Activated naive CD4-positive, alpha-beta T cell treated with Interleukin-2 at 50 U/mL for 16 hours (primary cell): ENCODE measurements around the gene TRPV2.

Source experiments
- DNase-seq: peaks from one replicate; pipeline ENCODE4 v3.0.0-alpha.2; 2020

TRPV2 gene

DNA sequence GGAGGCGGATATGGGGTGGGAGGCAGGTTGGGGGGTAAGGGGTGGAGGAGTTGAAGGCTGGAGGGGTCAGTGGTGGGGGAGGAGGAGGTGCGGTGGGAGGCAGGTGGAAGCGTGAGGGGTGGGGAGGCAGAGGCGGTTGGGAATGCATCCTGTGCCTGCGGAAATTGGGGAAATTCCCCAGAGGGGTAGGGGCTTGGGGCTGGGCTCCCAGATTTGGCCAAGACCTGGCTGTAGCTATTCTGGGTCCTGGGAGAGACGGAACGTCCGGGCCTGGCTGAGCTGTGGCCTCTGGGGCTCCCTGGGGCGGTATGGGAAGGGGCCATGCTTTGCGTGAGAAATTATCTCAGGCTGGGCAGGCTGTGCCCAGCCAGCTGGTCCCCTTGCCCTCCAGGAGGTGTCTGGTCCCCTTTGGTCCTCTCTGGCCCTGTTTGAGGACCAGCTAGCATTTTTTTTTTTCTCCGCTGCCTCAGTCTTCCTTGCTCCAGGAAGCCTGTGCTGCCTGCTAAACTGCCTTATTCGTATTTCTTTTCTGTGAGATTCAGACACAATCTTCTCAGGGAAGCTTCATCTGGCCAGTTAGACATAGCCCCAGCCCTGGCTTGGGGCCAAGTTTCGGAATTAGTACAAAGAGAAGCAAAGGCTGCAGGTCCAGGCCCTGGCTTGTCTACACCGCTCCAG lies 7.3 kb upstream of the TRPV2 start:
- DNase-seq = no peak

DNA sequence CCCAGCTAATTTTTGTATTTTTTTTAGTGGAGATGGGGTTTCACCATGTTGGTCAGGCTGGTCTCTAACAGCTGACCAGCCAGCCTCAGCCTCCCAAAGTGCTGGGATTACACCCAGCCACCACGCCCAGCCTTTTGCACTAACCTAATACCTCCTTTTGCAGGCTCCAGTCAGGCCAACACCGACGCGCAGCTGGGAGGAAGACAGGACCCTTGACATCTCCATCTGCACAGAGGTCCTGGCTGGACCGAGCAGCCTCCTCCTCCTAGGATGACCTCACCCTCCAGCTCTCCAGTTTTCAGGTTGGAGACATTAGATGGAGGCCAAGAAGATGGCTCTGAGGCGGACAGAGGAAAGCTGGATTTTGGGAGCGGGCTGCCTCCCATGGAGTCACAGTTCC lies 2.0 kb downstream of the TRPV2 start:
- DNase-seq = no peak

DNA sequence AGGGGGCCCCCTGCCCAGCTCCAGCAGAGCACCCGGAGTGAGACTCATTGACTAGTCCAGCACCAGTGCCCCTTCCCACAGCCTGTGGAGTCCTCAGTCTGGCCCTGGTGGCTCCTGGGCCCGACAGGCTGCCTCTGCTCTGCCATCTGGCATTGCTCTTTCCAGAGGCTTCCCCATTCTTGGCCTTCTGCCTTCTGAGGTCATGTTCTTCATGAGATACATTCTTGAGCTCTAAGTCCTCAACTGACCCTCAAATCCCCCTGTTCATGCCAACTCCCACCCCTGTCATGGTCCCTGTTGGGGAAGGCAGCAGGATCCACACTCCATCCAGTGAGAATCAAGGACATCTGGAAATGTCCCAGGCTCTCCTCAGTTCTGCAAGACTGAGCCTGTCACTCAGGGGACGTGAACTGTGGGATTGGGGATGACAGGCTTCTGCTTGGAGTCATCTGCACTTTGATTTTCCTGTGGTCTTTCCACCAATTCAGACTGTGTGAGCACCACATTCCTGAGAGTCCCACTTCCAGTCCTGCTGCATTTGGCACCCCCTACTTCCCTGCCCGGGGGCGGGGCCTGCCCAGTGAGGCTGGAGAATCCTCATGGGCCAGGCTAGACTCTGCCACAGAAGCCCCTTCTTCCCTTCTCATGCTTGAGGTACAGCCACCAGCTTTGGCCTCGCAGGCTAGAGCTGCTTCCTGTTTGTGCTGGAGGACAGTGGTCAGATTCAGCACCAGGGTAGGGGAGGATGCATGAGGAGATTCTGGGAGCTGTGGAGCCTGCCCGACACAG lies 2.7 kb downstream of the TRPV2 start:
- DNase-seq = no peak

DNA sequence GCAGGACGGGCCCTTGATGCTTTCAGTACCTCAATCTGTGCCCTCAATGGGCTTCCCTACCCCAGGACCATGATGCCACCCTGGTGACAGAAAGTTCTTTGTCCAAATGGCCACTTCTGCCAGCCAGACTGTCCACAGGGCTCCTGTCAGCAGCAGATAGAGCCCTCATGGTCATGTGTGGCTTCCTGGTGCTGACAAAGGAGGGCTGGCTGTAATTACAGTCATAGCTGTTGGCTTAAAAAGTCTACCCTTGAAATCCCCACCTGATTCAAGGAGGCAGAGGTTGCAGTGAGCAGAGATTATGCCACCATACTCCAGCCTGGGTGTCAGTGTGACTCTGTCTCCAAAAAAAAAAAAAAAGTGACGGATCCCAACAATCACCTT lies 3.3 kb downstream of the TRPV2 start:
- DNase-seq = no peak

DNA sequence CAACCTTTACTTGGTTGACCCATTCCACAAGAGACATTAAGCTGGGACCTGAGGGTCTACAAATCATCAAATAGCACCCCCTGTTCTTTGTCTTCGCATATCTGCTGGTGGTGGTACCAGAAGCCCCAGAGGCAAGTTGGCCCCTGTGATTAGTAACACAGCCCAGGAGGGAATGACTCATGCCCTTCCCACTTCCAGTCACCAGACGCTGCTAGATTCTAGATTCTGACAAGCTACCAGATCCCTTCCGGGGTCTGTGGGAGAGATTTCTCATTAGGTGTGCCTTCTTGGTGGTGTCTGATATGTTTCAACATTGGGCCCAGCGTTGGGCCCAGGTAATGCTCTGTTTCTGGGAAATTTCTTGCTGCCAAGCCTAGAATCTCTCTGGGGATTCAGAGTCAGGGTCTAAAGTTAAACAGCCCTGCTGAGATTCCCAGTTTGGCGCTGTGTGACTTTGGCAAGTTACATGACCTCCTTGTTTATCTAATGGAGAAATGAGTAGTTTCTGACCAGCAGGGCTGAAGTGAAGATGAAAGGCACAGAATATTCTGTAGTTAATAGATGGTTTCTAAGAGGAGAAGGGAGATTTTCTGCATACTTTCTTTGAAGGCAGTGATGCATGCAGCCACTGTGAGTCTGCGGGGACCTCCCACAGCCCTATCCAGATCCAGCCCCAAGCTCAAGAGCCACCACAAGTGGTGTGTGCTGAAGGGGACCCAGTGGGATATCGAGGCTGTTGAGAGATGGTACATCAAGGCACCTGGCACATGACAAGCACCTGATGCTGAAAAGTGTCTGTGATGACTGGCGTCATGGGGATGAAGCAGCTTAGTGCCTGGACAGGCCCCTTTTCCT lies 3.9 kb downstream of the TRPV2 start:
- peak; percentile 72 for DNase-seq

DNA sequence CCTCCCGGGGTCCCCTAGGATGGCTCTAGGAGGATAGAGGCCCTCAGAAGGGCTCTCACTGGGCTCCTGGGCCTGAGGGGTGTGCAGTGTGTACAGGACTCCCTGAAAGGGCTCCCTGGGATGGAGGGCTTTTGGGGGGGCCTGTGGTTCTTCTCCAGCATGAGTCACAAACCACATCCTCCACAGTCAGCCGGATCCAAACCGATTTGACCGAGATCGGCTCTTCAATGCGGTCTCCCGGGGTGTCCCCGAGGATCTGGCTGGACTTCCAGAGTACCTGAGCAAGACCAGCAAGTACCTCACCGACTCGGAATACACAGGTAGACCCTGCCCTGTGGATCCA lies 4.5 kb downstream of the TRPV2 start:
- DNase-seq = peak; percentile 57

DNA sequence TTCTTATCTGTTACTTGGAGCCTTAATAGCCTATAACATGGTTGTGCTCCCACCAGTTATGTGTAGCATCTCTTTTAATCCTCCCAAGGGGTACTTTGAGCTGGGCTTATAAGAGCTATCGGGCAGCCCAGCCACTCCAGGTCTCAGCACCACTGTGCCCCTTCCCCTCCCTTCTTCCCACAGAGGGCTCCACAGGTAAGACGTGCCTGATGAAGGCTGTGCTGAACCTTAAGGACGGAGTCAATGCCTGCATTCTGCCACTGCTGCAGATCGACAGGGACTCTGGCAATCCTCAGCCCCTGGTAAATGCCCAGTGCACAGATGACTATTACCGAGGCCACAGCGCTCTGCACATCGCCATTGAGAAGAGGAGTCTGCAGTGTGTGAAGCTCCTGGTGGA lies 7.0 kb downstream of the TRPV2 start:
- no peak for DNase-seq

DNA sequence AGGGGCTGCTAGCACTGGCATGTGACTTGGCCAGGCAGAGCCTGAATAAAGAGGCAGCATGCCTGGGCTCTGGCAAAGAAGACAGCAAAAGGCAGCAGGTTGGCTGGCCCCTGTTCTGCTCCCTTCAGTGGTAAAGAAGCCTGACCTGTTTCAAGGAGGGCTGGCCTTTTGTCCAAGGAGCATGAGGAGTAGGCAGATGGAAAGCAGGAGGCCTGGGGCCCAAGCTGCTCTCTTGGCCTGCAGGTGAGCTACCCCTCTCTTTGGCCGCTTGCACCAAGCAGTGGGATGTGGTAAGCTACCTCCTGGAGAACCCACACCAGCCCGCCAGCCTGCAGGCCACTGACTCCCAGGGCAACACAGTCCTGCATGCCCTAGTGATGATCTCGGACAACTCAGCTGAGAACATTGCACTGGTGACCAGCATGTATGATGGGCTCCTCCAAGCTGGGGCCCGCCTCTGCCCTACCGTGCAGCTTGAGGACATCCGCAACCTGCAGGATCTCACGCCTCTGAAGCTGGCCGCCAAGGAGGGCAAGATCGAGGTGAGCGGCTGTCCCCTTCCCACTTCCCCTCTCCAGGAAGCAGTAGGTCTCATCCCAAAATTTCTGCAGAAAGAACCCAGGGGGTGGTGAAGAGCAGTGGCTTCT lies 8.0 kb downstream of the TRPV2 start:
- DNase-seq = no peak

DNA sequence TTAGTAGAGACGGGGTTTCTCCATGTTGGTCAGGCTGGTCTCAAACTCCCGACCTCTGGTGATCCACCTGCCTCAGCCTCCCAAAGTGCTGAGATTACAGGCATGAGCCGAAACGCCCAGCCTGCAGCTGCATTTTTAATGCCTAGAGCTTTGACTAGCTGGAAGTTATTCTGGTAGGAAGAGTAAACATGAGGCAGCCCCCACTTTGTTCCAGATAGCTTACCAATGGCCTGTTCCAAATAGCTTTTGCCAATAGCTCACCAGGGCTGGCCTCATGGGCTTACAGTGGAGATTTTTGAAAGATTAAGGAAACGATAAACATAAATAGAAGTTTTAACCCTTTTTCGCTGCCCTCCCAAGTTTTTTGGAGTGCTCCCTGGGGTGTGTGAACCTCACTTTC lies 9.8 kb downstream of the TRPV2 start:
- no peak for DNase-seq

DNA sequence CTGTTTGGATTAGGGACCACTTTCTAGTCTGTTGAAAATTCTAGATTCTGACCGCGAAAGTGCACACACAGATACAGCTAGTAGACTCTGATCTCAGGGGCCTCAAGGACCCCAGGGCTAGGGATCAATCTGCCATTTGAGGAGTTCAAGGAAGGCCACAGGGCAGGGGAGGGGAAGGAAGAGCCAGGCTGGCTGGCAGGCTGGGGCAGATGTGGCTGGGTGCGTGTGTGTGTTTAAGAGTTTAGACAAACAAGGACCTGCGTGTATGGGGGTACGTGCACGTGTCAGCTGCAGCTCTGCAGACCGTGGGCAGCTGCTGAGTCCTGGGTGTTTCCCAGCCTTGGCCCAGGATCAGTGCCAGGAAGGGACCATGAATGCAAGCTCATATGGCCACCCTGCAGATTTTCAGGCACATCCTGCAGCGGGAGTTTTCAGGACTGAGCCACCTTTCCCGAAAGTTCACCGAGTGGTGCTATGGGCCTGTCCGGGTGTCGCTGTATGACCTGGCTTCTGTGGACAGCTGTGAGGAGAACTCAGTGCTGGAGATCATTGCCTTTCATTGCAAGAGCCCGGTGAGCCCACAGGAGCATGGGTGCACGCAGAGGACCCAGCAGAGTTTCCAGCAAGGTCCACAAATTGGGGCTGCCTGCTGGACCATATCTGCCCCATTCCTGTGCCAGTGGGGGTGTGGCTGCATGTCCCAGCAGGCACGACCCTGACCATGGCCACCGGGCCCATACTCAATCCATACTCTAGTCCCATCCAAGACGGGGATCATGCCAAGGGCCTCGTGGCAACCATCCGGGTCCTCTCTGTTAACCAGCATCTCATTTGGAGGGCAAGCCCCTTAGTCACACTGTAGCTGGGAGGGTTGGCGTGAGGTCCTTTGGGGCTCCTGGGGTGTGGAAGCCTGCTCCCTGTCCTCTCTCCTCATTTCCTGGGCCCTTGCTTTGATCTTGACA lies 10.6 kb downstream of the TRPV2 start:
- no peak for DNase-seq

DNA sequence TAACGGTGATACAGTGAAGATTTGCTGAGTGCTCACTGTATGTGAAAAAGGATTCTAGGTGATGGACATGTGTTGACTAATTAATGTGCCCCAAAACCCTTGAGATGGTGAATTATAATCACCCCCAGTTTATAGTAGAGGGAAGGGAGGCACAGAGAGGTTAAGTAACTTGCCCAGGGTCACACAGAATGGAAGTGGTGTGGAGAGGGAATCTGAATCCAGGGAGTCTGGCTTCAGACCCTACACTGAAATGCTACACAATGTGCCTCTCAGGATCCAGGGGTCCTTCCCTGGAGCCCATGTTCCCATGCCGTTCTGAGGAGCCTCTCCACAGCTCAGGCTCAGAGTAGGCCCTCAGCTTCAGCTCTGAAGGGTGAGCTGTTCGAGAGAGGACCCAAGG lies 11.6 kb downstream of the TRPV2 start:
- no peak for DNase-seq

DNA sequence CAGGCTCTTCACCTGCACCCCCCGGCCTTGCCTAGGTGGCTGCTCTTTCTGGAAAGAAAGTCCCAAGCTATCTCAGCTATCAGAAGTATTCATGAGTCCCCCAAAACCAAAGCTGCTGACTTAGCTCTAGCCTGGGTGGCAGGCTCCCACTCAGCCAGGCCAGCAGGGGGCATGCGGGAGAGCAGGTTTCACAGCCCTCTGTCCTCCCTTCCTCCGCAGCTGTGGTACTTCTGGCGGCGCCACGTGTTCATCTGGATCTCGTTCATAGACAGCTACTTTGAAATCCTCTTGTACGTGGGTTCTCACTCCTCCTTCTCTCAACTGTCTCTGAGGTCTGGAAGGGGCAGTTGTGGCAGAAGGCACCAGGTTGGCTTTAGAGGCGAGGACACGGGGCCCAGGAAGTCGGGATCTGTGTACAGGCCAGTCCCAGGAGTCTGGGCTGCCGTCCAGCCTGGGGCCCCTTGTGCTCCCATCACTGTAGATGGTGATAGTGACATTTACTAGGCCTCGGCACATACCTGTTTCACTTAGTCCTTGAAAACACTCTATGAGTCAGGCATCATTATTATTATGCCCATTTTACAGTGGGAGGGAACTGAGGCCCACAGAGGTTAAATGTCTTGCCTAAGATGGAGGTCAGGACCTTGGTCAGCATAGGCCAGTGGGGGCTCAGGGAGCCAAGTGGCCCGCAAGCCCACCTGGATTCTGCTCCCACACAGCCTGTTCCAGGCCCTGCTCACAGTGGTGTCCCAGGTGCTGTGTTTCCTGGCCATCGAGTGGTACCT lies 12.9 kb downstream of the TRPV2 start:
- peak; percentile 50 for DNase-seq

DNA sequence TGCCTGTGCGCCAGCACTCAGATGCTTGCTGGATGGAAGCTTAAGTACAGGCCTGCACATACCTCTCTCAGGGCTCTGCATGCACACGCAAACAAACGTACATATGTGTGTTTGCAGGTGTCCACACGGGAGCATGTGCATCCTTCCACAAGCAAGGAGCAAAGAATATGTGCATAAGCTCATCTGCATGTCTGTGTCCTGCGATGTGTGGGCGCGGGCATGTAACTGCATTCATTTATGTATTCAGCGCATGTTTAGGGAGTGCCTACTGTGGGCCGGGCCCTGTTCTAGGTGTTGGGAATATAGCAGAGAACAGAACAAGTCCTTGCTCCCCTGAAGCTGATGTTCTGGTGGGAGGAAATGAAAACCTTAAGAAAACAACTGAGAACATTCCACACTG lies 13.7 kb downstream of the TRPV2 start:
- DNase-seq = no peak

DNA sequence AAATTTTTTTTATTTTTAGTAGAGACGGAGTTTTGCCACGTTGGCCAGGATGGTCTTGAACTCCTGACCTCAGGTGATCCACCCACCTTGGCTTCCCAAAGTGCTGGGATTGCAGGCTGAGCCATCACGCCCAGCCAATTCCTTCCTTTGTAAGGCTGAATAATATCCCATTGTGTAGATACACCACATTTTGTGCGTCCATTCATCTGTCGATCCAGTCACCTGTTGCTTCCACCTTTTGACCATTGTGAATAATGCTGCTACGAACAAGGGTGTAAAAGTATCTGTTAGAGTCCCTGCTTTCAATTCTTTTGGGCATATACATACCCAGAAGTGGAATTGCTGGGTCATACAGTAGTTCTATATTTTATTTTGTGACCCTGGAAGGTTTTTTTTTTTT lies 15.3 kb downstream of the TRPV2 start:
- no peak for DNase-seq

DNA sequence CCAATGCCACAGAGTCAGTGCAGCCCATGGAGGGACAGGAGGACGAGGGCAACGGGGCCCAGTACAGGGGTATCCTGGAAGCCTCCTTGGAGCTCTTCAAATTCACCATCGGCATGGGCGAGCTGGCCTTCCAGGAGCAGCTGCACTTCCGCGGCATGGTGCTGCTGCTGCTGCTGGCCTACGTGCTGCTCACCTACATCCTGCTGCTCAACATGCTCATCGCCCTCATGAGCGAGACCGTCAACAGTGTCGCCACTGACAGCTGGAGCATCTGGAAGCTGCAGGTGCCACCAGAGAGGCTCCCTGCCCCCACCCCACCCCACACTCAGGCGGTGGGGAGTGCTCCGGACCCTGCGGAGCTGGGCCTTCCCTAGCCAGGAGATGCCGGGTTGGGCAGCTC lies 16.6 kb downstream of the TRPV2 start:
- DNase-seq = no peak

DNA sequence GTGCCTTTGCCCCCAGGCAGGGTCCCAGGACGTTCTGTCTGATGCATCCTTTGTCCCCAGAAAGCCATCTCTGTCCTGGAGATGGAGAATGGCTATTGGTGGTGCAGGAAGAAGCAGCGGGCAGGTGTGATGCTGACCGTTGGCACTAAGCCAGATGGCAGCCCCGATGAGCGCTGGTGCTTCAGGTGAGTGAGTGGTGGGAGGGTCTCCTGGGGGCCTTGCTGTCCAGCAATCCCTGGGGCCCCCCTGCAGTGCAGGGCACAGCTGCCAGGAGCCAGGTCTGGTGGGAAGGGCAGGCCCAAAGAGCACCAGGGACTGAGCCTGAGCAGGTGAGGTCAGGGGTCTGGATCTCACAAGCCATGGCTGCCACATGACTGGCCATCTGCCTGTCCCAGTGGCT lies 18.1 kb downstream of the TRPV2 start:
- no peak for DNase-seq

DNA sequence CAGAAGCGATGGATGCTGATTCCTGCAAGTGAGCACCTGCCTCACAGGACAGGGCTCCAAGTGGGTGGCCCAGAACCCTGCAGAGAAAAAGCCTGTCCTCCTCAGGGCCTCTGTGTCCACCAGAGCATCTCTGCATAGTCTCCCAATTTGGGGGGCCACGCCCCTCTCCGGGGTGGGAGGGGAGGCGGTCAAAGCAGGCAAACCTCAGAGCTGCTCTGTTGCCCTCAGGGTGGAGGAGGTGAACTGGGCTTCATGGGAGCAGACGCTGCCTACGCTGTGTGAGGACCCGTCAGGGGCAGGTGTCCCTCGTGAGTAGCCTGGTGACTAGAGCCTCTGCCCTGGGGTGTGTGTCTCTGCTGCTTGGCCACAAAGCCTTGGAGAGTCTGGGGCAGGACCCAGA lies 19.3 kb downstream of the TRPV2 start:
- DNase-seq = no peak

DNA sequence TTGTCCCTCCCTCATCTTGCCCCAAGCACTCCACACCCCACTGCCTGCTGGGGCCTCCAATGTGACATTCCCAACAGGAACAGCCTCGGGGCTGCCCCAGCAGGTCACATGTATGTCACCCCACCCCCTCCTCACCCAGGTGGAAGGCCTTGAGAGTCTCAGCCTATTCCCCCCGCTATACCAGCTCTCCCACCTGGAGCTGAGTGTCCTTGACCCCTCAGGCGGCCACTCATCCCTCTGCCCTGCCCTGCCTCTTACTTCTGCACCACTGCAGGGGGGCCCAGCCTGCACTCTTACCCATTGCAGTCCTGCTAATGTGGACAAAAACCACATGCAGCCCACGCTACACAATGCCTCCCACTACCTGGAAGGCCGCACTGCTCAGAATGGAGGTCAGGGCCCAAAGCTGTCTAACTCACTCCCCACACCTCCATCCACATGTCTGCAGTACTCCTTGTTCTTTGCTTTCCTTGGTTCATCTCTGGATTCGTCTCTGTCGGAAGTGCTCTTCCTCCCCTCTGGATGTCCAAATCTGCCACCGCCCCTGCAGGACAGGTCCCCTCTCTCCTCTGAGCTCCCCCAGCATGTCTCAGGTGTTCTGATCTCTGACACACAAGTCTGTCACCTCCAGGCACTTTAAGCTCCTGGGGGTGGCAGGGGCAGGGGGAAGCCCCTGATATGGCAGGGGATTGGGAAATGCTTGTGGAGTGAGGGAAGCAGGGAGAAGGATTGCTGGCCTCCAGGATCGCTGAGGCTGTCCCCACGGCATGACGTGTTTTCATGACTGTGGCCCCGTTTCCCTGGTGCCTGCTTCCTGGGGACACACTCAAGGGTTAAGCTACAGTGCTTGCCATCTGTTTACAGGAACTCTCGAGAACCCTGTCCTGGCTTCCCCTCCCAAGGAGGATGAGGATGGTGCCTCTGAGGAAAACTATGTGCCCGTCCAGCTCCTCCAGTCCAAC lies 20.8 kb downstream of the TRPV2 start:
- no peak for DNase-seq

DNA sequence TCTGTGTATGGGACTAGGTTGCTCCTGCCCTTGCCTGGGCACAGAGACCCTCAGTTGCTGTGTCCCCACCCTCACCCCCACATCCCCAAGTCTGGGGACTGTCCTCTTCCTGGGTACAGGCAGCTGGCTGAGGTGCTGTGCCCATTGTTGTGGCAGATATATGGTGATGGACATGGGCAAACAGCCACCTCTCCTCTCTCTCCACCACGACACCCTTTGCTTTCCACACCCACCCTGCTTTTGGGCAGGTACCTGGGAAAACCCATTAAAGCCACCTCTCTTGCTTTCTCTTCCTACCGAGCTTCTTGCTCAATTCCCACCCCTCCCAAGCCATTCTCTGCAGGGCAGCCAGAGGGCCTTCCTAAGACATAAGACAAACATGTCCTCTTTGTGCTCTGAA lies 21.7 kb downstream of the TRPV2 start:
- DNase-seq = no peak

DNA sequence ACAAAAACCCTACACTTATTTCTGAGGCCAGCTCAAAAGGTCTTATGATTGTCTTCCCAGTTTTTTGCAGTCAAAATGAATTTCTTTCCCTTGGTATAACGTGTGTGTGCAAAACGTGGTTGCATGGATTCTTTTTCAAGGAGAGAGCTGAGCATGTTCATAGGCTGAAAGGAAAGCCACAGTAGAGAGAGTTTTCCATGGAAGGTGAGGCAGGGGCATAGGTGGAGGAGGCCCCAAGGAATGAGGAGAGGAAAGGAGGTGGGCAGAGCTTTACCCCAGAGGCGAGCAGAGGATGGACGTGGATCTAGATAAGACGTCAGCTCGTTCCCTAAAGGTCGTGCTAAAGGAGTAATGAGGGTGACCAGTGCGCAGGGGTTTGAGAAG lies 22.8 kb downstream of the TRPV2 start:
- DNase-seq = no peak
